LoVo (cell line): ENCODE results near the gene AKT2.

Experiments used
- DNase-seq: peaks from one replicate; pipeline ENCODE4 v3.0.0-alpha.2; 2016; ENCODE audit warnings: low spot score

AKT2 gene

DNA sequence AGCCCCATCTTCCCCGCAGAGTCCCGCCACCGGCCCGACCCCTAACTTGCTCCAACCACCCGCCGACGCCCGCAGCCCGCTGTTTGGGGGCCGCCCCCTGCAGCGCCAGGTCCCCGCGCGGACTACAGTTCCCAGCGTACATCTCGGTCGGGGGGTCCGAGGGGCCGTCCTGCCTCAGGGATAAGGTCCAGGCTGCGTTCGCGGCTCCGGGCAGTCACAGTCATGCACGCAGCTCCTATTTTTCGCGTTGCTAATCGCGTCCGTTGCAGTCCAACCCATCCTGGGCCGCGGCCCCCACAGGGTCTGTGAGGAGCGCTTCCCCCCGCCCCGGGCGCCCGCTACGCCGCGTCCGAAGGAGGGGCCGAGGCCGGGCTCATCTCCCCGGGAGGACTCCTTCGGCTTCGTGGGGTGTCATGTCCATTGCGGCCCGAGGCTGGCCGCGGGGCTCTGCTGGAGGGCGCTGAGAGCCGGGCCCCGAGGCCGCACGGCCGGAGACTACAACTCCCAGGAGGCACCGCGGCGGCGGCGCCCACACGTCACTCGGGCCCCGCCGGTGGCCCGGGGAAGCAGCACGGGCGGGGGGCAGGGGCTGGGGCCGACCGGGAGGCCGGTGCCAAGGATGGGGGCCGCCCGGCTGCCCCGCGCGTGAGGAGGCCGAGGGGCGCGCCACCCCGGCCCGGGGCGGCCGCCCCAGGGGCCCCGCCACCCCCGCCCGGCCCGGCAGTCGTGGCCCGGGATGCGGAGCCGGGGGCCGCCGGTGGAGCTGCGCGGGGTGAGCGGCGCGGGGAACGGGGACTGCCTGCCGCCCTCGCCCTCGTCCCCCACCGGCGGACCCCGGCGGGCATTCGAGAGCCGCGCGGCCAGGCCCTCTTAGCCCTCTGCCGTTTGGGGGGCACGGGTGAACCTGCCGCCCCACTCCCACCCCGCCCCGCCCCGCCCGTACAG lies 94.0 kb downstream of the AKT2 start, which contains the start of gene MAP3K10:
Gene MAP3K10 (plus strand): TSS at position 536 of the 945 bp plus-strand sequence. CDS start 606 bp downstream, outside the sequence.
- DNase-seq, result peak; percentile 76

DNA sequence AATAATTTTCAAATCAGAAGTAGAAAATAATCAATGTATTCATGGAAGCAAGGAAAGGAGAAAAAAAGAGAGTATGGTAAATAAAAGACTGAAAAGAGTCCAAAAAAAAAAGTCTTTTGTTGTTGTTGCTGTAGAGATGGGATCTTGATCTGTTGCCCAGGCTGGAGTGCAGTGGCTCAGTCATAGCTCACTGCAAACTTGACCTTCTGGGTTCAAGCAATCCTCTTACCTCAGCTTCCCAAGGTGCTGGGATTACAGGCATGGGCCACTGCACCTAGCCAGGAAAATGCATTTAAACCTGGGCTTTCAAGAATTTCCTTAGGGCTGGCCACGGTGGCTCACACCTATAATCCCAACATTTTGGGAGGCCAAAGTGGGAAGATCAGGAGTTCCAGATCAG lies 100.9 kb downstream of the AKT2 start:
- DNase-seq, result no peak
